Activated T-cell treated with anti-CD3 and anti-CD28 coated beads for 1 hour (primary cell): ENCODE measurements around the gene MED12L.

Experiments used
- DNase-seq: peaks from one replicate; pipeline ENCODE4 v3.0.0-alpha.2; 2020; ENCODE audit warnings: low read depth

The MED12L gene

DNA sequence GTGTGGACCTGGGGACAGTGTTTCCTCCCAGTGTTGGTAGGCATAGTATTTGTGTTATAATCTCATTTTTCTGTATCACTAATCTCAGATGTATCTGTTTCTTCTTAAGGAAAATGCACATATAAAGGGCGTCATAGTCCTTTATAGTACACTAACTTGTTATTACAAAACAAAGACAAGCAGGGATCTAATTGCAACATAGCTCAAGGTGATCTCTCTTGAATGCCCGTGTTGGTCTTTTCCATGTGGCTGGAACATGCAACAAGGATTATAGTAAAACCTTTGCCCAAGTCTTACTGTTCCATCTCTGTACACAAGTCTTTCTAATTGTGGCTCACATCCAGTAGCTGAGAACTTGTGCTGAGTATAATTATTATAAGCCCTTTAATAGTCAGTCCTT lies 234.7 kb downstream of the MED12L start:
- no peak for DNase-seq

DNA sequence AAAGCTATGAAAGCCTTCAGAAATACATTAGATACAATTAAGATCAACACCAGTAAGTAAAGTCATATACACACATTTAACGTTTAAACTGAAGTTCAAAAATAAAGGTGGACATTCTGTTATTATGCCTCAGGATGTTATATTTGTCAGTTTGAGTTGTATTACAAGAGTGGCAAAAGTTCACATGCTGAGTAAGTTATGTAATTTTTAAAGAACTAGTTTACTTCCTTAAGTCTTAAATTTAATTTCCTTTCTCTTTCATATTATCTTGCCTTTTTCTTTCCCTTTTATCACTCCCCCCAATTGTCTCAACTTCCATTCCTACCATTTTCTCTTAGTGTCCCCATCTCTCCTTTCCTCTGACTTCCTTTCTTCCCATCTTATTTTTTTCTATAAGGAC lies 236.1 kb downstream of the MED12L start:
- DNase-seq, result no peak

DNA sequence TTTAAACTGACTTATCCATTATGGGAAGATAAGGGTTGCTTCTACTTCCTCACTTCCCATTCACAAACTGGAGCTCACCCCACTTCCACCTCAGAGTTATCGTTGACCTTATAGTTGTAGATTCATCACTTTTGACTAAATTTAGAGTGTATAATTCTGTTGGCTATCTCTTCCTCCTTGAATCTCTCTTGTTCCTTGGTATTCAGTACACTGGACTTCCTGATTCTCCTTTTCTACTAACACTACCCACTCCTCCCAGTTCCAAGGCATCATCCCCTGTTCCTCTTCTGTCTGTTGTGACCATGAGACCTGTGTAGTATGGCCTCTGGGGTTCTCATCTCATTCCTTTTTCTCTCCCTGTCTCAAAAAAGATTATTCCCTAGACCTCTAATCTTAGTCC lies 237.0 kb downstream of the MED12L start:
- no peak for DNase-seq

DNA sequence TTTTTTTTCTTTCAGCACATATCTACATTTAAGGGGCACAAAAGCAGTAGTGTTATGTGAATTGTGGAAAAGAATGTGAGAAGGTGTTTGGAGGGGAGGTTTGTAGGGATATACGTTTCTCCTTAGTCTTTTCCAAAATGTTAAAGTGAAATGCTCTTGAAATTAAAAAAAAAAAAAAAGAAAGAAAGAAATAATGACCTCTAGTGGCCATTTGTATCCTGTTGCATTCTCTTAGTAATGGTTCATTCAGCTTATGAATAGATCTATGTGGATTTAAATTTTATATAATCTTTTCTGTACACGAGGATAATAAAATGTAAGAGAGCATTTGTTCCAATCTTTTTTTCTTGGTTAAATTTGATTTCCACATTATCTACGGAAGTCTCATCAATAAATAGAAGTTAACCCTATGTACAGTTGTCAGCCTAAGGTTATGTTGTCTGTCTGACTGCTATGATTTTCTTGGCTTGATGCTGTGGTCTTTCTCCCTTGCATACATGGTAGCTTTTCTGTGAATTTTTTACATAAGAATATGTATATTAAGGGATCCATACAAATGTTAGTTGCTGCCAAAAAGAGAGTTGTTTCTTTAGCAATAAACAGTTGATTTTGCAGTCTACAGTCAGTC lies 242.2 kb downstream of the MED12L start:
- DNase-seq, result no peak

DNA sequence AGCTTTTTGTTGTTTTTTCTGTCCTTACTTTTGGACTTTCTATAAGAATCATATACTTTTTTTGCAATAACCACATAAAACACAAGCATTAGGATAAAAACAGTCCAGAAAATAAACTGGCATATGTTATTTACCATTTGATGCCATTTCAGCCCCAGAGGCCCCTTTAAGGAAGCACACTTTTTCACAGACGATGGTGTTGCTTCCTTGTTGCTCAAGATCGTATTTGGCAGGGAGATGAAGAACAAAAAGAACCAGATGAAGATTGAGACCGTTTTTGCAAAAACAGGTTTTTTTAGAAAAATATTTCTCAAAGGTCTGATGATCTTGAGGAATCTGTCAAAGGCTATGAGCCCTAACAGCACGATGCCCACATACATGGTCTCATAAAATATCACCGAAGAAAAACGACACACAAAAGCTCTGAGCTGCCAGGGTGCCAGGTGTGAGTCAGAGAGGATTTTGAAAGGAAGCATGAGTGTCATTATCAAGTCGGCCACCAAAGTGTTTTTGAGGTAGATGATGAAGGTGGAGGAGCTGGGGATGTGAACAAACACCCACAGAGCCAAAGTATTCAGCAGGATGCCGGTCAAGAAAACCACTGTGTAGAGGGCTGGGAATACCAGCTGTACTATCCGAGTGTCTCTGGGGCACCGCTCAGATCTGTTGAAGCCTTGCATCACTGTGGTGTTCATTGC lies 243.0 kb downstream of the MED12L start:
- no peak for DNase-seq

DNA sequence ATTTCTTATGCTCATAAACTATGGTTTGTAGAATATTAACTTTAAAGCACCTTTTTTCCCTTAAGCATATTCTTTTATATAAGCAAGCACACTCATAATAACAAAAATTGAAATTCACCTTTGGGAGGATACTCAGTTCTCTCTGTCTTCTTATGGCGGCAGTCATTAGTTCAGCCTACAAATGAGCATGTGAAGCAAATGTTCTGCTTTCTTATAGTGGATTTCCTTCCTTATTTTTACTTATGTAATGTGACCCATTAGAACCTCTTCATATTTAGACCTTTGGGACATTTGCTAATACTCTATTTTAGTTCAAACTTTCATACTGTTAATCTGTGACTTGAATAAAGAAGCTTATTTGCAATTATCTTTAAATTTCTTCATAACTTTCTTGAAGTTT lies 243.9 kb downstream of the MED12L start, which contains the start of gene P2RY13:
P2RY13 (minus strand) TSS at position 187 of the 400 bp plus-strand sequence; CDS start at position 166, 21 bp downstream.
- DNase-seq, result no peak

DNA sequence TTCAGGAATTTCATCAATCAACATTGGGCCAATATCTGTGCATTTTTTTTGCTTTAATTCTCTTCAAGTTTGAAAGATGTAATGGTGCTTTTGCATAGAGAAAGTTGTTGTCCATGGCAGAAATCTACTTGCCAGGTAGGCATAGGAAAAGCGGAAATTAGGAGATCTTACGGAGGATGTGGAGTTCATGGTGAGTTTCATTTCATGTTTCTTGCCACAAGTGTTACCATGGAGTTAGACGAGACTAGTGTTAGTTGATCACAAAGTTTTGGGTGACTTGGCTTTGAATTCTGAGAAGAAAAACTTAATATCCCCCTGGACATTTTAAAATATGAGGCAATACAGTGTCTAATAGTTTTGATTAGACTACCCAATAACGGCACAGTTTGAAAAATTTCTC lies 244.9 kb downstream of the MED12L start:
- no peak for DNase-seq

DNA sequence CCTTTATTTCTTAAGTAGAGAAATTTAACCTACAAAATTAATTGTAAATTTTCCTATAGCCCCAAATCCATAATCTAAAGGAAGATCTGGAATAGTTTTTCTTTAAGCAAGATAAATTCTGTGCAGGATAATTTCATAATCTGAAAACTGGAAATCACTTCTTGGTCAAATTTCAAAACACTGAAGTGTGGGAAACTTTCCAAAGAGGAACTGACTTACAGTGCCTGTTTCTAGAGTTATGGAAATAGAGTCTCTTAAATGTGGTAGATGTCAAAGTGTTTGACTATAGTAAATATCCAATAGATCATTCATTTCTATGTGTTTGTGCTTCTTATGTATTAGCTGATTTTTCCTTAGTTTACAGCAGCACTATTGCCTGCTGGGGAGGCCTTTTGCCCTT lies 245.4 kb downstream of the MED12L start:
- DNase-seq, result no peak

DNA sequence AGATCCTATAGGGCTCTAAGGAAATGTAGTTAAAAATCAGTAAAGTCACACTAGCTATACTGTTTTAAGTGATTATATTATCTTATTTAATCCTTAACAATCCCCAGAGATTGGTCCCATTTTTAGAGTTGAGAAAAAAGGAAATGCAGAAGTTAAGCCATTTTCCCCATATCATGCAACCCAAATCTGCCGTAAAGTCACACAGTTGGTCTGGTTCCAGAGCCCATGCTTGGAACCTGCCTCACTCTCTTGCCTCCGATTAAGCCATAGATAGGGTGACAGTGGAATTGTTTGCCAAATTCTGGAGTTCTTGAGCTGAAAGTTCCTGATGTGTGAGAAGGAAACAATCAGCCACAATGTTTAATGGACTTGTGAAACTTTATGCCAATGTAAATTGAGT lies 246.2 kb downstream of the MED12L start:
- no peak for DNase-seq

DNA sequence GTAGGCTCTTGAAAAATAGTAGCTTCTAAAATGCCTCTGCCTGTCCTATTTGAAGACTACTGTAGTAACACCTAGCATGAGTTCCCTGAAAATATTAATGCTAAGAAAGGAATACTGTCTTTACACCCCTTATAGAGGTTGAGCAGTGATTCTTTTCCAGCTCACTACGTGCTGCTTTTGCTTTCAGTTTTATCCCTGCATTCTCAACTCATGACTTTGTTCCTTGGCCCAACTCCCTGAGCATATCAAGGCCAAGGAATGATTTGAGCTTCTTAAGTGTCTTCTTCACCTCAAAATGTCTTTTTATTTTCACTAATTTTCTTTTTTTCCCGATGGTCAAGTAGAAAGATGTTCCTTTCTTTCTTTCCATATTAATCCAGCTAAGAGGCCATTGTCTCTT lies 260.4 kb downstream of the MED12L start:
- DNase-seq, result no peak

DNA sequence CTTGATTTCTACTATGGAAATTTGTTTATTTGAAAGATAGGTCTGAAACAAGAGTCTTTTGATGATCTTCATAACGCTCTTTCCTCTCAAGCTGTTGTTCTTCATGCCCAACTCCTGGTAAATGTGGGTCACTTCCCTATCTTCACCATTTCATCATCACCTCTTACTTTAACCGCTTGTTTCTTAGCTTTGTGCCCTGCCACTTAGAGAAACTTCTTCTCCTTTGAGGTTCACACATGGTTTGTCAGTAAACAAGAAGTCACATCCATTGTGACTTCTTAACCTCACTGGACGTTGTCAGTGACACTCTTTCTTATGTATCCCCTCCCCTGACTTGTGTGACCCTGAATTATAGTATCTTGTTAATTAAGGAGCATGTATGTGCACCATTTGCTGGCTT lies 260.8 kb downstream of the MED12L start:
- no peak for DNase-seq

DNA sequence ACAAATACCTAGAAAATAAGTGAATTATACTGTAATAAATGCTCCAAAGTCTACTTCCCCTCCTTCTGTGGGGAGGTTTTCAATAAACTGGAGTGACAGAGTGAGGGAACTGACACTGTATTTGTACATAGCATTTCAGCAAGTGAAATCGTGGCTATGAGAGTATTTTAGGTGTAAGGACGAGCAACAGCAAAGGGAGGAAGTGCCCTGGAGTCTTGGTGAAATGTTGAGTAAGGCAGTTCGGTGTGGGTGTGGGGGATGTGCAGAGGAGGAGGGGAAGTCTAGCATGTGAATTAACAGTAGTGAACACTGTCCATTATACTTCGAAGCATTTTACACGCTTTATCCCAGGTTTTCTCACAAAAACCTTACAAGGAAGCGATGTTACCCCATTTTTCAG lies 262.0 kb downstream of the MED12L start:
- no peak for DNase-seq

DNA sequence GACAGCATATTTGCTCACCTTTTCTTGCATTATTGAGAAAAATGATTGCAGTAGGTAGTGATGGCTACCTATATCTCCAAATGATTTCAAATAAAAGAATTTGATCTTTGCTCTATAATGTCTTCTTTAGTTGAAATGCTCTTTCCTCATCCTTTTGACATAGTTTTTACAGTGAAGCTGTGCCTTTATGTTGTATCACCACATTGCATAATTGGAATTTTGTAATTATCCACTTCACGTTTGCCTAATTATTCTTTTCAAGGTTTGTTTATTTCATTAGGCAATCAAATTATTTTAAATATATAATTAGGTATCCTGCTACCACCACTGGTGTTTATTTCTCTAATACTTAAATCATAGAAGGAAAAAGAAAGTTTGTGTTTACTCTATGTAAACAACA lies 265.2 kb downstream of the MED12L start:
- DNase-seq, result no peak

DNA sequence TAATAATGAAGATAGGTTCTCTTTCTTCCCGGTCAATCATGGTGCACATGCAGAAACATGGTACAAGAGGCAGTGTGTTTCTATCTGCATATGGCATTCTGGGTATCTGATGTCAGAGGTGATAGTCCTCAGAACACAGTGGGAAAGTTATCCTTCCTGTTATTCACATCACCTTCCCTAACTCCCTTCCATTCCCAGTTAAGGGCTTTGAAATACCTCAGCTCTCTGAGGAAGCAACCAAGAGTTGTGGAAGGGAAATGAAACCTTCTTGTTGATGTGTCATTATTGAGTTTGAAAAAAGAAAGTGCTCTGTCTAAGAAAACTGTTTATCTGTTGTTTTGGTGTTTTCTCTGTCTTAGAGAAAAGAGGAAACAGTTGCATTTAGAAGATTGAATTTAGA lies 265.8 kb downstream of the MED12L start:
- no peak for DNase-seq

DNA sequence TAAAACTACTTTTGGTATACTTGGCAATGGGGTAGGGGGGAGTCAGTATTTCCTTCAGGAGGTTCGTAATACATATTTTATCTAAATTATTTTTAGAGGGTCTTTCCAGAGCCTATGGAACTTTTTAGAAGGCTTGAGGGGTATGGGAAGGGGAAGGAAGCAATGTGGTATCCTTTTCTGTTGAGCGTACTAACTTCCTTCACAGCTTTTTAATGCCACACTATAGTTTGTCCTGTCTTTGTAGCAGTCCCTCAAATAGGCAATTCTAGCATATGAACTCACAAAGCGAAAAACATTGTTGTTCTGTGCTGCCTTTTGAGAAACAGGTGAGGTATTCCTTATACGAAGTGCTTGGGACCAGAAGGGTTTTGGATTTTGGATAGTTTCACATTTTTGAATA lies 266.2 kb downstream of the MED12L start:
- DNase-seq, result no peak

DNA sequence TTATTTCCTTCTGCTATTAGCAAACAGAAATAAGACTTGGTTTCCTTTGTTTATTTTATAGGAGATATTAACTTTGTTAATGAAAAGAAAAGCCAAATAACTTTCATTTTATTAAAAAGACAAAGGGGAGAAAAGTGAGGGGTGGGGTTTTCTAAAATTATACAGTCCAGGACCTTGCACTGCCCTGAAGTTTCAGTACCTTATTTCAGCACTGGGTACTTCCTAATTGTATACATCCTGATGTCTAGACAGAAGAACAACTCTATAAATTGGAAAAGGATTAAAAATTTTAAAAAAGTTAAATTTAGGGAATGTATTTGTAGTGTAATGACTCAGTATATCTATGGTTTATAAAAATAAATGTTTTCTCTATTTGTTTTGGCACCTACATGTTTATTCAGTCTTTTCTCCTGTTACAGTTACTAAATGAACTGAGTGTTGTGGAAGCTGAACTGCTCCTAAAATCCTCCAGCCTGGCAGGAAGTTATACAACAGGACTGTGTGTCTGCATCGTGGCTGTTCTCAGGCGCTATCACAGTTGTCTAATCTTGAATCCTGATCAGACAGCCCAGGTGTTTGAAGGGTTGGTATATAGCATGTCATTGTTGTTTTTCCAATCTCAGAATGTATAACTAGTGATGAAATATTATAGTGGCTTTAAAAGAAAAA lies 271.5 kb downstream of the MED12L start:
- DNase-seq, result no peak

DNA sequence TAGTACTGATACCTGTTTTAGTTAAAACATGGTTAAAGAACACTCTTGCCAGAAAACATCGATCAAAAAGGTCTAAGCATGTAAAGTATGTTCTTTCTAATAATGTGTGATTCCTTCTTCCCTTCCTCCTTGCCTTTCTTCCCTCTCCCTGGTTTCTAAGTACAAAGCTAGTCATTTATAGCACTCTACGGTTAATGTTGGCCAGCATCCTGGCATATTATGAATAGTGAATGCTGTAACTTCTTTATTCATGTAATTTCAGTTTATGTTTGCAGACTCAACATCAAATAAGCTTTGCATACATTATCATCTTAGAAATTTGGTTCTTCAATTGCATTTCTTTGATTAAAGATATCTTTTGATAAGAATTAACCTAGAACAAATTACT lies 272.0 kb downstream of the MED12L start:
- DNase-seq, result no peak

DNA sequence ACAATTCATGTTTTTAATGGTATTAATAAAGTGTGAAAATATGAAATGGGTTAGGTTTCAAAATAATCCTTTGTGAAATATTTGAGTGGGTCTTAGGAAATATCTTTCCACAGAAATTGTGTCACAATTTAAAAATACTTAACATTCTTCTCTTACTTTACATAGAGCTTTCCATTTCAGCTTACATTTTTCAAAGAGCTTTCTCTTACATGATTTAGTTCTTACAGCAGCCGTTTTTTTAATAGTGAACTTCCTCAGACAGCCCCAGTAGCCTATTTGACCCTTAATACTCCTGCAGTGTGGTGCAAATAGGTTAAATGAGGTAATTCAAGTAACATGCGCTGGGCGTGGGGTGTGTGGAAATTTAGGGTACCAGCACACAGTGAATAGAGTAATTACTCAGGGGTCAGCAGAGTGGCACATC lies 277.3 kb downstream of the MED12L start:
- no peak for DNase-seq

DNA sequence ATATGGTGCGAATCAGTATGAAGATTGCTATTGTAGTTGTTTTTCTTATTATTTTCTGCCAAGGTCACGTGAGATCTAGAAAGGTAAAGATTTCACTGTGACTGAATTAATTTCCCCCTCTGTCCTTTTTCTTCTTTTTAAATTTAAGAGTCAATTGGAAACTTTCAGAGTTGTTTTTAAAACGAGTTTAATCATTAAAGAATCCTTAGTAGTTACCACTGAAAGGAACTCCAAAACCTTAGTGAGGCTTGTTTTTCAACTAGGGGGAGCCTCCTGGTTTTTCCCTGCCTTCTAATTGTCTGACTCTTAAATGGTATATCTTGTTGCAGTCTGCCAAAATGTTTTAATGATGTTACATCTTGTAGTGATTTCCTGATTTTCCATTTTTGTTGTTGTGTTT lies 281.5 kb downstream of the MED12L start:
- no peak for DNase-seq

DNA sequence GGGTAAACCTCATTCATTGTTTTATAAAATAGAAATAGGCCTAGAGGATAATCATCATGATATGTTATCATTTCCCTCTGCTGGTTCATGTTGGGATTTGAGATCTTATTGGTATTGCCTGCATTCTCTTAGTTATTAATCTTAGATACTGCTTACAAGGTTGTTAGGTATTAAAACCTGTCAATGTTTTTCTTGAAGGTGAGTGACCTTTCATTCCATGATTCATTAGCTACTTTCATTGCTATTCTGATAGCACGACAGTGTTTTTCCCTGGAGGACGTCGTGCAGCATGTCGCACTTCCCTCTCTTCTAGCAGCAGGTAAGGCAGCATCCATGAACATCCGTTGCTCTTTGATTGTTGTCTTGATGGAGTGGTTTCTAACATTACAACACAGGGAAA lies 282.0 kb downstream of the MED12L start:
- DNase-seq, result no peak

DNA sequence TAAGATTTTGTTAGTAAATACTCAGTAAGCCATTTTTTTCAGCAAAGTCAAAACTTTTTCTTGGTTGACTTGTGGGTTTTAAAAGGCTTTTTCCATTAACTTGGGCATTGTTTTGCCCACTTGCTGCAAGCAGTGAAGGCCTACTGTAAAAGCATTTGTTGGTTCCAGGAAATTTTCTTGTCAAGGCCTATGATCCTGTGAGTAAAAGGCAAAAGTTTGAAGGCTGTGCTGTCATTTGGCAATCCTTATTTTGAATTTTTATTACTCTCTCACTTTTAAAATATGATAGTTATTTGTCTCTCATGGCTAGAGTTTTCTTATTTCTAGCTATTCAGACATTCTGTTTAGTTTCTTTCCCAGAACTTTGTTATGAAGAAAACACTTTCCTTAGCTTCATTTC lies 286.1 kb downstream of the MED12L start:
- DNase-seq, result no peak

DNA sequence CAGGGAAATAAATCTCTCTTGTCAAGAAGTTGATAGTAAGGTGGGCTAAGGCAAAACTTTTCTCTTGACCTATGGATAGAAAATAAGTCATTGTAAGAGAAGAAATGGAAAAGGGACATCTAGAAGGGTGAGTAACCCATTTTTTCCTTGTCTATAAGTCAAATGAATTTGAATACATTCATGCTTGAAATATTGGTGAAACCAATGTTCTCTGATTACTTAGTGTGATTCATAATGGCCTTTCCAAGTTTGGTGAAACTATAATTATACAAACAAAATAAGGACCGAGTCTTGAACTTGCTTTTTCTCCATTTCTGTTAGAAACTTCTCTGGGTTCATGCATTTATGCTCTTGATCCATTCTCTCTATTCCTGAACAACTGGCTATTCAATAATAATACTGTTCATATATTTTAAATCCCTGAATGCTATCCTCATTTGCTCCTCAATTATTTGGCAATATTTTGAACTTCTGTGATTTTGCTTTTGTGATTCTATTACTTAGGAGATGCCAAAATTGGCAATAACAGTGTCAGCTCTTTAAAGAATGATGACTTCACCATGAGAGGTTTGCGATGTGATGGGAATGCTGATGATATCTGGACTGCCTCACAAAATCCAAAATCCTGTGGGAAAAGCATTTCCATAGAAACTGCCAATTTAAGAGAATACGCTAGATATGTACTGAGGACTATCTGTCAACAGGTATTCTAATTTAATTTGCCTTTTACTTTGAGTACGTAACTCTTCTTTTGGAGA lies 286.8 kb downstream of the MED12L start:
- no peak for DNase-seq
